GM23338 (cell line): ENCODE measurements around the gene SUSD1. TPM values are rescaled to one million over a fixed set of nuclear protein-coding genes. Genes with fewer than 3 reads are reported as not detected.
A peak's percentile ranks its signal among the peaks of the same experiment; 100 is the strongest.

ENCODE experiments used
- ATAC-seq: fragments of 200-7000 bp; cut with Tn5 transposase; 3 replicates; pipeline ENCODE4 v1.9.1; 2020
- DNase-seq: peaks from one replicate; pipeline ENCODE4 v3.0.0-alpha.2; 2015; ENCODE audit warnings: low spot score
- H2AFZ ChIP-seq: fragments of 200-600 bp; sonication (generic); 2 replicates; pipeline ENCODE4 v1.8.0; 2016; ENCODE audit warnings: antibody characterized with exemption, mild to moderate bottlenecking, moderate library complexity
- H3F3A ChIP-seq: fragments of 200-600 bp; sonication (generic); replicated peaks from 2 replicates; pipeline ENCODE4 v1.8.0; 2017; ENCODE audit warnings: antibody characterized with exemption, mixed run types, low read depth
- H3K27ac ChIP-seq: fragments of 200-600 bp; sonication (generic); 2 replicates; pipeline ENCODE4 v1.6.1; 2016; ENCODE audit warnings: low read depth
- H3K27me3 ChIP-seq: fragments of 200-600 bp; sonication (generic); 2 replicates; pipeline ENCODE4 v1.8.0; 2016; ENCODE audit warnings: mild to moderate bottlenecking, mixed run types, moderate library complexity; ENCODE audit not compliant: insufficient read depth
- H3K36me3 ChIP-seq: fragments of 200-600 bp; sonication (generic); 2 replicates; pipeline ENCODE4 v1.8.0; 2016; ENCODE audit warnings: mild to moderate bottlenecking; ENCODE audit not compliant: insufficient read depth
- H3K4me1 ChIP-seq: fragments of 200-600 bp; sonication (generic); 2 replicates; pipeline ENCODE4 v1.8.0; 2016; ENCODE audit warnings: mild to moderate bottlenecking, moderate library complexity; ENCODE audit not compliant: insufficient read depth
- H3K4me2 ChIP-seq: fragments of 200-600 bp; sonication (generic); 2 replicates; pipeline ENCODE4 v1.7.1; 2017; ENCODE audit warnings: mixed run types
- H3K4me3 ChIP-seq: fragments of 200-600 bp; sonication (generic); 2 replicates; pipeline ENCODE4 v1.6.1; 2016; ENCODE audit warnings: mixed run types
- H3K79me2 ChIP-seq: fragments of 200-600 bp; sonication (generic); replicated peaks from 2 replicates; pipeline ENCODE4 v1.8.0; 2017; ENCODE audit warnings: mild to moderate bottlenecking; ENCODE audit not compliant: insufficient read depth
- H3K9me2 ChIP-seq: fragments of 200-600 bp; sonication (generic); 2 replicates; pipeline ENCODE4 v1.8.0; 2017; ENCODE audit not compliant: insufficient read depth
- H4K20me1 ChIP-seq: fragments of 200-600 bp; sonication (generic); replicated peaks from 2 replicates; pipeline ENCODE4 v1.8.0; 2017; ENCODE audit warnings: mild to moderate bottlenecking; ENCODE audit not compliant: insufficient read depth
- H3K27ac Mint-ChIP-seq: 2 replicates; pipeline ENCODE4 v1.8.0; 2020; ENCODE audit warnings: inconsistent platforms, mild to moderate bottlenecking, moderate library complexity, mixed read lengths
- H3K27me3 Mint-ChIP-seq: 3 replicates; pipeline ENCODE4 v1.8.0; 2022; ENCODE audit warnings: low read depth, mild to moderate bottlenecking, moderate library complexity, mixed read lengths, inconsistent platforms; ENCODE audit not compliant: insufficient read depth, poor library complexity
- H3K36me3 Mint-ChIP-seq: 3 replicates; pipeline ENCODE4 v1.8.0; 2021; ENCODE audit warnings: low read depth, mild to moderate bottlenecking, inconsistent platforms, moderate library complexity, mixed read lengths
- H3K4me1 Mint-ChIP-seq: 3 replicates; pipeline ENCODE4 v1.8.0; 2020; ENCODE audit warnings: mild to moderate bottlenecking, inconsistent platforms, mixed read lengths
- H3K4me3 Mint-ChIP-seq: 3 replicates; pipeline ENCODE4 v1.8.0; 2021; ENCODE audit warnings: moderate library complexity, mild to moderate bottlenecking, inconsistent platforms, mixed read lengths
- H3K9me3 Mint-ChIP-seq: 3 replicates; pipeline ENCODE4 v1.8.0; 2020; ENCODE audit warnings: moderate library complexity, mild to moderate bottlenecking, inconsistent platforms, mixed read lengths
- EZH2 ChIP-seq: fragments of 200-600 bp; sonication (generic); IDR thresholded peaks from one replicate; pipeline ENCODE4 v1.8.0; 2017; ENCODE audit warnings: antibody characterized with exemption, mild to moderate bottlenecking, low read depth; ENCODE audit not compliant: unreplicated experiment
- JUNB ChIP-seq: IDR thresholded peaks from one replicate; pipeline ENCODE4 v1.6.1; 2016; ENCODE audit warnings: antibody characterized with exemption; ENCODE audit not compliant: unreplicated experiment
- ZNF114 ChIP-seq: fragments of 250-450 bp; sonication (Bioruptor Pico); IDR thresholded peaks from 2 replicates; pipeline ENCODE4 v1.5.0; 2020; ENCODE audit warnings: mild to moderate bottlenecking, moderate library complexity
- ZNF331 ChIP-seq: fragments of 250-450 bp; sonication (Bioruptor Pico); IDR thresholded peaks from 2 replicates; pipeline ENCODE4 v1.5.0; 2020; ENCODE audit warnings: low read depth, mild to moderate bottlenecking, moderate library complexity
- polyA plus RNA-seq: library from polyadenylated mRNA; unstranded; fragments of >200 nt; fragmentation: Nextera tagmentation; extraction: Ambion mirVana; gene quantifications from 2 replicates; pipeline ENCODE4 v1.2.1, GENCODE V29; 2016
- total RNA-seq: library from RNA; depleted of rRNA; stranded (reverse); fragments of >200 nt; shearing (Covaris generic); gene quantifications from 2 replicates; pipeline ENCODE4 v1.2.3, GENCODE V29; 2014
- TF ChIP-seq, protein P1 (sequence below): fragments of 250-450 bp; sonication (Bioruptor Pico); IDR thresholded peaks from 2 replicates; pipeline ENCODE4 v1.5.0; 2020; ENCODE audit warnings: mild to moderate bottlenecking, moderate library complexity
- TF ChIP-seq, protein P2 (sequence below): IDR thresholded peaks from one replicate; pipeline ENCODE4 v1.6.1; 2018; ENCODE audit warnings: antibody characterized with exemption; ENCODE audit not compliant: unreplicated experiment

SUSD1 gene
- total and polyA plus RNA-seq, 2 experiments from 2014 or later: 1.2 to 6.4 TPM

DNA sequence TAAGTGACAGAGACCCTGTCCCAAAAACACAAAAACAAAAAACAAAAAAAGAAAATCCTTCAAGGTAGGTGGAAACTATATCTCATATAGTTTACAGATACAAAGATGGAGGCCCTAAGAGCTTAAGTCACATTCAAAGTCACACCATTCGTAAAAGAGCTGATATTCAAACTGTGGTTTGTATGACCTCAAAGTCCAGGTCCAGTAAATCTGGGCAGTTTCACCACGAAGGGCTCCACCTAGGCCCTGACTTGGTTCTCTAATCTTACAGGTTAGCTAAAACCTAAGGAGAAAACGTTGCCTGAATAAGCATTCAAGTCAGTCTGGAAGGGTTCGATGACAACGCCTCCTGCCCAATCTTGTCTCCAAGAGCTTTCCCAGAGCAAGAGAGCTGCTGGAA is 44.1 kb downstream of the SUSD1 start:
- Histone ChIP-seq H3K79me2 (no peaks in the 10 kb centered on the region), H3F3A (no peaks in the 10 kb centered on the region), H4K20me1 (no peaks in the 10 kb centered on the region), H3K4me3 (no peak overlapping the region), H3K9me2 (no peaks in the 10 kb centered on the region), H3K4me1 (peaks cover 4% of the 10 kb centered on the region; the same call in 1 of the 2 replicates), H2AFZ (peak overlapping the region; percentile 44; the same call in 1 of the 2 replicates), H3K27me3 (no peaks in the 10 kb centered on the region), H3K4me2 (no peak overlapping the region), H3K36me3 (peaks cover 3% of the 10 kb centered on the region; the same call in 1 of the 2 replicates), H3K27ac (no peak overlapping the region)
- no peak for DNase-seq
- ATAC-seq: no peak
- Mint-ChIP-seq H3K36me3 (no peaks in the 10 kb centered on the region; the same call in 2 of the 3 replicates), H3K27ac (no peak overlapping the region), H3K4me1 (peaks cover 15% of the 10 kb centered on the region; the same call in 2 of the 3 replicates), H3K4me3 (no peak overlapping the region), H3K27me3 (peaks cover 2% of the 10 kb centered on the region), H3K9me3 (no peaks in the 10 kb centered on the region; the same call in 2 of the 3 replicates)
- no peak for TF ChIP-seq ZNF331 (CRISPR knock-in tag)
- TF ChIP-seq ZNF114 (CRISPR knock-in tag): no peak
- TF ChIP-seq JUNB: no peak
- TF ChIP-seq, protein P1, sequence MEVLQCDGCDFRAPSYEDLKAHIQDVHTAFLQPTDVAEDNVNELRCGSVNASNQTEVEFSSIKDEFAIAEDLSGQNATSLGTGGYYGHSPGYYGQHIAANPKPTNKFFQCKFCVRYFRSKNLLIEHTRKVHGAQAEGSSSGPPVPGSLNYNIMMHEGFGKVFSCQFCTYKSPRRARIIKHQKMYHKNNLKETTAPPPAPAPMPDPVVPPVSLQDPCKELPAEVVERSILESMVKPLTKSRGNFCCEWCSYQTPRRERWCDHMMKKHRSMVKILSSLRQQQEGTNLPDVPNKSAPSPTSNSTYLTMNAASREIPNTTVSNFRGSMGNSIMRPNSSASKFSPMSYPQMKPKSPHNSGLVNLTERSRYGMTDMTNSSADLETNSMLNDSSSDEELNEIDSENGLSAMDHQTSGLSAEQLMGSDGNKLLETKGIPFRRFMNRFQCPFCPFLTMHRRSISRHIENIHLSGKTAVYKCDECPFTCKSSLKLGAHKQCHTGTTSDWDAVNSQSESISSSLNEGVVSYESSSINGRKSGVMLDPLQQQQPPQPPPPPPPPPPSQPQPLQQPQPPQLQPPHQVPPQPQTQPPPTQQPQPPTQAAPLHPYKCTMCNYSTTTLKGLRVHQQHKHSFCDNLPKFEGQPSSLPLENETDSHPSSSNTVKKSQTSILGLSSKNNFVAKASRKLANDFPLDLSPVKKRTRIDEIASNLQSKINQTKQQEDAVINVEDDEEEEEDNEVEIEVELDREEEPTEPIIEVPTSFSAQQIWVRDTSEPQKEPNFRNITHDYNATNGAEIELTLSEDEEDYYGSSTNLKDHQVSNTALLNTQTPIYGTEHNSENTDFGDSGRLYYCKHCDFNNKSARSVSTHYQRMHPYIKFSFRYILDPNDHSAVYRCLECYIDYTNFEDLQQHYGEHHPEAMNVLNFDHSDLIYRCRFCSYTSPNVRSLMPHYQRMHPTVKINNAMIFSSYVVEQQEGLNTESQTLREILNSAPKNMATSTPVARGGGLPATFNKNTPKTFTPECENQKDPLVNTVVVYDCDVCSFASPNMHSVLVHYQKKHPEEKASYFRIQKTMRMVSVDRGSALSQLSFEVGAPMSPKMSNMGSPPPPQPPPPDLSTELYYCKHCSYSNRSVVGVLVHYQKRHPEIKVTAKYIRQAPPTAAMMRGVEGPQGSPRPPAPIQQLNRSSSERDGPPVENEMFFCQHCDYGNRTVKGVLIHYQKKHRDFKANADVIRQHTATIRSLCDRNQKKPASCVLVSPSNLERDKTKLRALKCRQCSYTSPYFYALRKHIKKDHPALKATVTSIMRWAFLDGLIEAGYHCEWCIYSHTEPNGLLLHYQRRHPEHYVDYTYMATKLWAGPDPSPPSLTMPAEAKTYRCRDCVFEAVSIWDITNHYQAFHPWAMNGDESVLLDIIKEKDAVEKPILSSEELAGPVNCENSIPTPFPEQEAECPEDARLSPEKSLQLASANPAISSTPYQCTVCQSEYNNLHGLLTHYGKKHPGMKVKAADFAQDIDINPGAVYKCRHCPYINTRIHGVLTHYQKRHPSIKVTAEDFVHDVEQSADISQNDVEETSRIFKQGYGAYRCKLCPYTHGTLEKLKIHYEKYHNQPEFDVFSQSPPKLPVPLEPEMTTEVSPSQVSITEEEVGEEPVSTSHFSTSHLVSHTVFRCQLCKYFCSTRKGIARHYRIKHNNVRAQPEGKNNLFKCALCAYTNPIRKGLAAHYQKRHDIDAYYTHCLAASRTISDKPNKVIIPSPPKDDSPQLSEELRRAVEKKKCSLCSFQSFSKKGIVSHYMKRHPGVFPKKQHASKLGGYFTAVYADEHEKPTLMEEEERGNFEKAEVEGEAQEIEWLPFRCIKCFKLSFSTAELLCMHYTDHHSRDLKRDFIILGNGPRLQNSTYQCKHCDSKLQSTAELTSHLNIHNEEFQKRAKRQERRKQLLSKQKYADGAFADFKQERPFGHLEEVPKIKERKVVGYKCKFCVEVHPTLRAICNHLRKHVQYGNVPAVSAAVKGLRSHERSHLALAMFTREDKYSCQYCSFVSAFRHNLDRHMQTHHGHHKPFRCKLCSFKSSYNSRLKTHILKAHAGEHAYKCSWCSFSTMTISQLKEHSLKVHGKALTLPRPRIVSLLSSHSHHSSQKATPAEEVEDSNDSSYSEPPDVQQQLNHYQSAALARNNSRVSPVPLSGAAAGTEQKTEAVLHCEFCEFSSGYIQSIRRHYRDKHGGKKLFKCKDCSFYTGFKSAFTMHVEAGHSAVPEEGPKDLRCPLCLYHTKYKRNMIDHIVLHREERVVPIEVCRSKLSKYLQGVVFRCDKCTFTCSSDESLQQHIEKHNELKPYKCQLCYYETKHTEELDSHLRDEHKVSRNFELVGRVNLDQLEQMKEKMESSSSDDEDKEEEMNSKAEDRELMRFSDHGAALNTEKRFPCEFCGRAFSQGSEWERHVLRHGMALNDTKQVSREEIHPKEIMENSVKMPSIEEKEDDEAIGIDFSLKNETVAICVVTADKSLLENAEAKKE (CRISPR knock-in tag): no peak

DNA sequence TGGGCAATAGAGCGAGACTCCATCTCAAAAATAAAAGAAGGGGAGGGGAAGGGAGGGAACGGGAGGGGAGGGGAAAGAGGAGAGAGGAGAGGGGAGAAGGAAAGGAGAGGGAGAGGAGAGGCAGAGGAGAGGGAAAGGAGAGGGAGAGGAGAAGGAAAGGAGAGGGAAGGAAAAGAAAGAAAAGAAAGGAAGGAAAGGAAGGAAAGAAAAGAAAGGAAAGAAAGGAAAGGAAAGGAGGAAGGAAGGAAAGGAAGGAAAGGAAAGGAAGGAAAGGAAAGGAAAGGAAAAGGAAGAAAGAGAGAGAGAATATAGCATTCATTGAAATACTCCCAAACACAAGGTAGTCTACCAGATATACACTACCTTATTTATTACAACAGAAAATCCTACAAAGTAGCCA is 44.8 kb downstream of the SUSD1 start:
- Mint-ChIP-seq H3K4me3 (no peak overlapping the region), H3K27ac (no peak overlapping the region), H3K4me1 (peaks cover 15% of the 10 kb centered on the region; the same call in 2 of the 3 replicates), H3K27me3 (peaks cover 2% of the 10 kb centered on the region), H3K9me3 (no peaks in the 10 kb centered on the region; the same call in 2 of the 3 replicates), H3K36me3 (no peaks in the 10 kb centered on the region; the same call in 2 of the 3 replicates)
- no peaks in the 10 kb centered on the region for H4K20me1 ChIP-seq
- peaks cover 3% of the 10 kb centered on the region; the same call in 1 of the 2 replicates for H3K36me3 ChIP-seq
- H3F3A ChIP-seq: no peaks in the 10 kb centered on the region
- no peak for ATAC-seq
- H2AFZ ChIP-seq: no peak overlapping the region
- no peak overlapping the region for H3K27ac ChIP-seq
- H3K9me2 ChIP-seq: no peaks in the 10 kb centered on the region
- no peak for DNase-seq
- H3K4me1 ChIP-seq: peaks cover 4% of the 10 kb centered on the region; the same call in 1 of the 2 replicates
- no peak overlapping the region for H3K4me2 ChIP-seq
- no peak overlapping the region for H3K4me3 ChIP-seq
- H3K79me2 ChIP-seq: no peaks in the 10 kb centered on the region
- H3K27me3 ChIP-seq: no peaks in the 10 kb centered on the region
- TF ChIP-seq JUNB (no peak), EZH2 (no peak)
- TF ChIP-seq, protein P2, sequence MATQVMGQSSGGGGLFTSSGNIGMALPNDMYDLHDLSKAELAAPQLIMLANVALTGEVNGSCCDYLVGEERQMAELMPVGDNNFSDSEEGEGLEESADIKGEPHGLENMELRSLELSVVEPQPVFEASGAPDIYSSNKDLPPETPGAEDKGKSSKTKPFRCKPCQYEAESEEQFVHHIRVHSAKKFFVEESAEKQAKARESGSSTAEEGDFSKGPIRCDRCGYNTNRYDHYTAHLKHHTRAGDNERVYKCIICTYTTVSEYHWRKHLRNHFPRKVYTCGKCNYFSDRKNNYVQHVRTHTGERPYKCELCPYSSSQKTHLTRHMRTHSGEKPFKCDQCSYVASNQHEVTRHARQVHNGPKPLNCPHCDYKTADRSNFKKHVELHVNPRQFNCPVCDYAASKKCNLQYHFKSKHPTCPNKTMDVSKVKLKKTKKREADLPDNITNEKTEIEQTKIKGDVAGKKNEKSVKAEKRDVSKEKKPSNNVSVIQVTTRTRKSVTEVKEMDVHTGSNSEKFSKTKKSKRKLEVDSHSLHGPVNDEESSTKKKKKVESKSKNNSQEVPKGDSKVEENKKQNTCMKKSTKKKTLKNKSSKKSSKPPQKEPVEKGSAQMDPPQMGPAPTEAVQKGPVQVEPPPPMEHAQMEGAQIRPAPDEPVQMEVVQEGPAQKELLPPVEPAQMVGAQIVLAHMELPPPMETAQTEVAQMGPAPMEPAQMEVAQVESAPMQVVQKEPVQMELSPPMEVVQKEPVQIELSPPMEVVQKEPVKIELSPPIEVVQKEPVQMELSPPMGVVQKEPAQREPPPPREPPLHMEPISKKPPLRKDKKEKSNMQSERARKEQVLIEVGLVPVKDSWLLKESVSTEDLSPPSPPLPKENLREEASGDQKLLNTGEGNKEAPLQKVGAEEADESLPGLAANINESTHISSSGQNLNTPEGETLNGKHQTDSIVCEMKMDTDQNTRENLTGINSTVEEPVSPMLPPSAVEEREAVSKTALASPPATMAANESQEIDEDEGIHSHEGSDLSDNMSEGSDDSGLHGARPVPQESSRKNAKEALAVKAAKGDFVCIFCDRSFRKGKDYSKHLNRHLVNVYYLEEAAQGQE: no peak
